WTC11 (cell line): ENCODE data around the gene XIRP2.

Source experiments
- MXD4 ChIP-seq: fragments of 250-450 bp; sonication (Bioruptor Pico); IDR thresholded peaks from 2 replicates; pipeline ENCODE4 v1.8.0; 2021; ENCODE audit warnings: mild to moderate bottlenecking, moderate library complexity, borderline replicate concordance
- TP53 ChIP-seq: sonication (generic); formaldehyde crosslinking; IDR thresholded peaks from 2 replicates; pipeline ENCODE4 v1.8.1; 2023; ENCODE audit warnings: mild to moderate bottlenecking, missing genetic modification reagents
- ZNF263 ChIP-seq: sonication (generic); formaldehyde crosslinking; IDR thresholded peaks from 2 replicates; pipeline ENCODE4 v1.8.1; 2022; ENCODE audit warnings: low read depth, mild to moderate bottlenecking, moderate library complexity, missing genetic modification reagents
- TF ChIP-seq, protein P1 (sequence below): fragments of 200-600 bp; IDR thresholded peaks from 2 replicates; pipeline ENCODE4 v1.8.0; 2022; ENCODE audit warnings: antibody characterized with exemption
- TF ChIP-seq, protein P2 (sequence below): sonication (generic); formaldehyde crosslinking; conservative IDR thresholded peaks from 2 replicates; pipeline ENCODE4 v1.8.1; 2023; ENCODE audit warnings: mild to moderate bottlenecking, low read depth, missing genetic modification reagents, moderate library complexity
- TF ChIP-seq, protein P3 (sequence below): sonication (generic); formaldehyde crosslinking; IDR thresholded peaks from 2 replicates; pipeline ENCODE4 v1.8.1; 2023; ENCODE audit warnings: mild to moderate bottlenecking, moderate library complexity, missing genetic modification reagents
- TF ChIP-seq, protein P4 (sequence below): fragments of 250-450 bp; sonication (Bioruptor Pico); conservative IDR thresholded peaks from 2 replicates; pipeline ENCODE4 v1.9.0; 2021; ENCODE audit warnings: mild to moderate bottlenecking

DNA sequence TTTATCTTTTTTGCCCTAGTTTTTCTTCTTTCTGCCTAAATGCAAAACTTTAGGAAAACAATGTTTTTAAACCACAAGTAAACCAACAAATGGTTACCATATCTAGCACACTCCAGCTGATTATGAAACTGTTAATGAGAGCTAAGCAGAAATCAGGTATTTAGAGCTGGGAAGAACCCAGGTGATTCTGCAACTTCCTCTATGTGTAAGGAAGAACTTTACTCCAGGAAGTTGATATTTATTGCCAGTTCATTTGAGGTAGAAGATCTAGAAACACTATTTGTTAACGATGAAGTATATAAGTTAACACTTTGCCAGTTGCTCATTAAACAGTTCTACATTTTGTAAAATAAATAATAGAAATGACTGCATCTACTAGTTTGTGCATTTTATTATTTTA lies 409.7 kb downstream of the XIRP2 start:
- TF ChIP-seq MXD4 (CRISPR knock-in tag): no peak
- TF ChIP-seq, protein P1, sequence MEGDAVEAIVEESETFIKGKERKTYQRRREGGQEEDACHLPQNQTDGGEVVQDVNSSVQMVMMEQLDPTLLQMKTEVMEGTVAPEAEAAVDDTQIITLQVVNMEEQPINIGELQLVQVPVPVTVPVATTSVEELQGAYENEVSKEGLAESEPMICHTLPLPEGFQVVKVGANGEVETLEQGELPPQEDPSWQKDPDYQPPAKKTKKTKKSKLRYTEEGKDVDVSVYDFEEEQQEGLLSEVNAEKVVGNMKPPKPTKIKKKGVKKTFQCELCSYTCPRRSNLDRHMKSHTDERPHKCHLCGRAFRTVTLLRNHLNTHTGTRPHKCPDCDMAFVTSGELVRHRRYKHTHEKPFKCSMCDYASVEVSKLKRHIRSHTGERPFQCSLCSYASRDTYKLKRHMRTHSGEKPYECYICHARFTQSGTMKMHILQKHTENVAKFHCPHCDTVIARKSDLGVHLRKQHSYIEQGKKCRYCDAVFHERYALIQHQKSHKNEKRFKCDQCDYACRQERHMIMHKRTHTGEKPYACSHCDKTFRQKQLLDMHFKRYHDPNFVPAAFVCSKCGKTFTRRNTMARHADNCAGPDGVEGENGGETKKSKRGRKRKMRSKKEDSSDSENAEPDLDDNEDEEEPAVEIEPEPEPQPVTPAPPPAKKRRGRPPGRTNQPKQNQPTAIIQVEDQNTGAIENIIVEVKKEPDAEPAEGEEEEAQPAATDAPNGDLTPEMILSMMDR: no peak
- TF ChIP-seq, protein P2, sequence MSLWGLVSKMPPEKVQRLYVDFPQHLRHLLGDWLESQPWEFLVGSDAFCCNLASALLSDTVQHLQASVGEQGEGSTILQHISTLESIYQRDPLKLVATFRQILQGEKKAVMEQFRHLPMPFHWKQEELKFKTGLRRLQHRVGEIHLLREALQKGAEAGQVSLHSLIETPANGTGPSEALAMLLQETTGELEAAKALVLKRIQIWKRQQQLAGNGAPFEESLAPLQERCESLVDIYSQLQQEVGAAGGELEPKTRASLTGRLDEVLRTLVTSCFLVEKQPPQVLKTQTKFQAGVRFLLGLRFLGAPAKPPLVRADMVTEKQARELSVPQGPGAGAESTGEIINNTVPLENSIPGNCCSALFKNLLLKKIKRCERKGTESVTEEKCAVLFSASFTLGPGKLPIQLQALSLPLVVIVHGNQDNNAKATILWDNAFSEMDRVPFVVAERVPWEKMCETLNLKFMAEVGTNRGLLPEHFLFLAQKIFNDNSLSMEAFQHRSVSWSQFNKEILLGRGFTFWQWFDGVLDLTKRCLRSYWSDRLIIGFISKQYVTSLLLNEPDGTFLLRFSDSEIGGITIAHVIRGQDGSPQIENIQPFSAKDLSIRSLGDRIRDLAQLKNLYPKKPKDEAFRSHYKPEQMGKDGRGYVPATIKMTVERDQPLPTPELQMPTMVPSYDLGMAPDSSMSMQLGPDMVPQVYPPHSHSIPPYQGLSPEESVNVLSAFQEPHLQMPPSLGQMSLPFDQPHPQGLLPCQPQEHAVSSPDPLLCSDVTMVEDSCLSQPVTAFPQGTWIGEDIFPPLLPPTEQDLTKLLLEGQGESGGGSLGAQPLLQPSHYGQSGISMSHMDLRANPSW (CRISPR knock-in tag): no peak
- no peak for TF ChIP-seq TP53
- TF ChIP-seq ZNF263 (CRISPR knock-in tag): no peak
- TF ChIP-seq, protein P3, sequence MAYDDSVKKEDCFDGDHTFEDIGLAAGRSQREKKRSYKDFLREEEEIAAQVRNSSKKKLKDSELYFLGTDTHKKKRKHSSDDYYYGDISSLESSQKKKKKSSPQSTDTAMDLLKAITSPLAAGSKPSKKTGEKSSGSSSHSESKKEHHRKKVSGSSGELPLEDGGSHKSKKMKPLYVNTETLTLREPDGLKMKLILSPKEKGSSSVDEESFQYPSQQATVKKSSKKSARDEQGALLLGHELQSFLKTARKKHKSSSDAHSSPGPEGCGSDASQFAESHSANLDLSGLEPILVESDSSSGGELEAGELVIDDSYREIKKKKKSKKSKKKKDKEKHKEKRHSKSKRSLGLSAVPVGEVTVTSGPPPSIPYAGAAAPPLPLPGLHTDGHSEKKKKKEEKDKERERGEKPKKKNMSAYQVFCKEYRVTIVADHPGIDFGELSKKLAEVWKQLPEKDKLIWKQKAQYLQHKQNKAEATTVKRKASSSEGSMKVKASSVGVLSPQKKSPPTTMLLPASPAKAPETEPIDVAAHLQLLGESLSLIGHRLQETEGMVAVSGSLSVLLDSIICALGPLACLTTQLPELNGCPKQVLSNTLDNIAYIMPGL: no peak
- TF ChIP-seq, protein P4, sequence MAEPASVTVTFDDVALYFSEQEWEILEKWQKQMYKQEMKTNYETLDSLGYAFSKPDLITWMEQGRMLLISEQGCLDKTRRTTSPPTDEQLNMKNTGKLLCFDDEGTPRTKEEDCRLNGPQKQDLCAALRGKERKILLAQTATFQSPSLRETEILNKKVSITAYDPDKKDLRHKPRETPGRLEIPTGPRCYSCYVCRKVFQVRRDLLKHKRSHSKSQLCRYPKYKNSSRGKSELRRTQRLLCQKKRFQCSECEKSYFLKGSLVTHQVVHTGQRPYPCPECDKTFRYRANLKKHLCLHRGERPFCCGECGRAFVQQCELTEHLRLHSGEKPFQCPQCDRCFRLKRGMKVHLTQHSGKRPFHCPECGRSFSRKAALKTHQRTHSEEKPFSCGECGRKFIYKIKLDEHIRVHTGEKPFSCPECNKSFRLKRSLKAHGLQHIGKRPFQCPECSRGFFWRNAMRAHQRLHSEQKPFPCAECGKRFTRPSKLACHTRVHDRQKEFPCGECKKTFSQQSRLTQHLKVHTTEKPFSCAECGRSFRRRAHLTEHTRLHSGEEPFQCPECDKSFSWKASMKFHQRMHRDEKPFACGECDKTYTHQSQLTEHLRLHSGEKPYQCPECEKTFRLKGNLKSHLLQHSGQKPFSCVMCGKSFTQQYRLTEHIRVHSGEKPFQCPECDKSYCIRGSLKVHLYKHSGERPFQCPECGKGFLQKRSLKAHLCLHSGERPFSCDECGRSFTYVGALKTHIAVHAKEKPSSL: no peak
